CD8-positive, alpha-beta memory T cell (primary cell): ENCODE measurements around the gene OR10P1. TPM values are rescaled to one million over a fixed set of nuclear protein-coding genes. Genes with fewer than 3 reads are reported as not detected.

Experiments
- polyA plus RNA-seq: library from polyadenylated mRNA; unstranded; fragments of 300-500 nt; fragmentation: Illumina TruSeq; gene quantifications from one replicate; pipeline ENCODE4 v1.2.3, GENCODE V29; 2021
- total RNA-seq, 2 experiments: library from RNA; stranded (reverse); gene quantifications; one replicate each; pipeline ENCODE4 v1.2.3, GENCODE V29; 2021

The OR10P1 gene
- total and polyA plus RNA-seq, 3 experiments from 2014 or later: not detected

Other genes with a start within 250 kb of the OR10P1 start
- not detected for gene OR6C65, start 236.4 kb upstream of the OR10P1 start, total RNA-seq
- gene OR6C65, start 236.4 kb upstream of the OR10P1 start, polyA plus RNA-seq: not detected
- gene OR6C76, start 210.6 kb upstream of the OR10P1 start, total RNA-seq: not detected
- not detected for gene OR6C76, start 210.6 kb upstream of the OR10P1 start, polyA plus RNA-seq
- not detected for gene OR6C2, start 192.8 kb upstream of the OR10P1 start, total RNA-seq
- not detected for gene OR6C2, start 192.8 kb upstream of the OR10P1 start, polyA plus RNA-seq
- not detected for gene OR6C70, start 166.8 kb upstream of the OR10P1 start, total RNA-seq
- gene OR6C70, start 166.8 kb upstream of the OR10P1 start, polyA plus RNA-seq: not detected
- not detected for gene OR6C68, start 144.5 kb upstream of the OR10P1 start, total RNA-seq
- not detected for gene OR6C68, start 144.5 kb upstream of the OR10P1 start, polyA plus RNA-seq
- not detected for gene OR6C4, start 87.3 kb upstream of the OR10P1 start, total RNA-seq
- gene OR6C4, start 87.3 kb upstream of the OR10P1 start, polyA plus RNA-seq: not detected
- not detected for gene OR2AP1, start 64.4 kb upstream of the OR10P1 start, total RNA-seq
- gene OR2AP1, start 64.4 kb upstream of the OR10P1 start, polyA plus RNA-seq: not detected
- gene ITGA7, start 71.0 kb downstream of the OR10P1 start, total RNA-seq: 1 to 10 TPM; 2.7 to 3.1 TPM
- 0.36 TPM for gene ITGA7, start 71.0 kb downstream of the OR10P1 start, polyA plus RNA-seq
- gene BLOC1S1, start 79.2 kb downstream of the OR10P1 start, total RNA-seq: 100 to 1,000 TPM in 1 of 2 experiments, 10 to 100 TPM in 1; 97.5 to 110 TPM
- gene BLOC1S1, start 79.2 kb downstream of the OR10P1 start, polyA plus RNA-seq: 90.2 TPM
- 1 to 10 TPM; 8.1 to 8.5 TPM for gene RDH5, start 83.5 kb downstream of the OR10P1 start, total RNA-seq
- gene RDH5, start 83.5 kb downstream of the OR10P1 start, polyA plus RNA-seq: 0.90 TPM
- gene CD63, start 92.1 kb downstream of the OR10P1 start, total RNA-seq: 100 to 1,000 TPM; 200 to 202 TPM
- 375 TPM for gene CD63, start 92.1 kb downstream of the OR10P1 start, polyA plus RNA-seq
- gene GDF11, start 106.2 kb downstream of the OR10P1 start, total RNA-seq: 10 to 100 TPM; 13.1 to 13.5 TPM
- gene GDF11, start 106.2 kb downstream of the OR10P1 start, polyA plus RNA-seq: 1.4 TPM
- gene SARNP, start 180.8 kb downstream of the OR10P1 start, total RNA-seq: 100 to 1,000 TPM in 1 of 2 experiments, 10 to 100 TPM in 1; 89.7 to 103 TPM
- gene SARNP, start 180.8 kb downstream of the OR10P1 start, polyA plus RNA-seq: 109 TPM
- gene ORMDL2, start 181.1 kb downstream of the OR10P1 start, total RNA-seq: 10 to 100 TPM; 49.0 to 49.7 TPM
- 110 TPM for gene ORMDL2, start 181.1 kb downstream of the OR10P1 start, polyA plus RNA-seq
- 10 to 100 TPM; 39.1 to 40.8 TPM for gene DNAJC14, start 192.7 kb downstream of the OR10P1 start, total RNA-seq
- 40.2 TPM for gene DNAJC14, start 192.7 kb downstream of the OR10P1 start, polyA plus RNA-seq
- gene MMP19, start 206.0 kb downstream of the OR10P1 start, total RNA-seq: 1 to 10 TPM in 1 of 2 experiments, under 1 TPM in 1; 0.29 to 1.0 TPM
- gene MMP19, start 206.0 kb downstream of the OR10P1 start, polyA plus RNA-seq: not detected